HG02763 (cell line): ENCODE measurements around the gene MITF.

Experiments
- ATAC-seq: cut with Tn5 transposase; IDR thresholded peaks from one replicate; pipeline ENCODE4 v1.9.1; 2021; ENCODE audit warnings: mild to moderate bottlenecking, moderate library complexity; ENCODE audit not compliant: unreplicated experiment

MITF gene

GRCh38 chr3:69828817-69829216, 89.6 kb downstream of the MITF start:
- no peak for ATAC-seq

GRCh38 chr3:69830147-69830546, 90.9 kb downstream of the MITF start:
- ATAC-seq = no peak

GRCh38 chr3:69831737-69832136, 92.5 kb downstream of the MITF start:
- no peak for ATAC-seq

GRCh38 chr3:69833591-69833990, 94.3 kb downstream of the MITF start:
- no peak for ATAC-seq

GRCh38 chr3:69838217-69838616, 99.0 kb downstream of the MITF start:
- ATAC-seq = no peak

- no peak for ATAC-seq
Observed at GRCh38 chr3:69838696-69839515, 99.6 kb downstream of the MITF start.

GRCh38 chr3:69842351-69842750, 103.1 kb downstream of the MITF start:
- no peak for ATAC-seq

GRCh38 chr3:69842789-69843188, 103.5 kb downstream of the MITF start:
- ATAC-seq = no peak

- no peak for ATAC-seq
Observed at GRCh38 chr3:69844706-69845105, 105.4 kb downstream of the MITF start.

- no peak for ATAC-seq
Observed at GRCh38 chr3:69847303-69847702, 108.0 kb downstream of the MITF start.

- ATAC-seq = no peak
Observed at GRCh38 chr3:69848113-69848512, 108.8 kb downstream of the MITF start.

- no peak for ATAC-seq
Observed at GRCh38 chr3:69850849-69851248, 111.6 kb downstream of the MITF start.

- no peak for ATAC-seq
Observed at GRCh38 chr3:69853027-69853426, 113.8 kb downstream of the MITF start.

- no peak for ATAC-seq
Observed at GRCh38 chr3:69855436-69856162, 116.3 kb downstream of the MITF start.

GRCh38 chr3:69856965-69857705, 117.9 kb downstream of the MITF start:
- no peak for ATAC-seq

GRCh38 chr3:69861556-69861955, 122.3 kb downstream of the MITF start:
- ATAC-seq = no peak

- ATAC-seq = no peak
Observed at GRCh38 chr3:69864141-69864540, 124.9 kb downstream of the MITF start.

GRCh38 chr3:69864766-69865165, 125.5 kb downstream of the MITF start:
- ATAC-seq = no peak

GRCh38 chr3:69865925-69866679, 126.8 kb downstream of the MITF start:
- ATAC-seq = no peak

GRCh38 chr3:69866988-69867720, 127.9 kb downstream of the MITF start:
- no peak for ATAC-seq
